ENCODE data around the gene MAD1L1. TPM values are rescaled to one million over a fixed set of nuclear protein-coding genes. Genes with fewer than 3 reads are reported as not detected.

Gene MAD1L1
- total RNA-seq, 4 donors from 2014 or later, result 60.3 to 149 (median 73.7) TPM

- DNase-seq (ENCODE audit: low spot score in 2 of 2), result no peak
- H3K27ac ChIP-seq, result no peak overlapping the region
- H3K4me1 ChIP-seq, result no peaks in the 10 kb centered on the region
- peaks cover 0 to 25% (median 0%) of the 10 kb centered on the region in 3 donors for H3K36me3 ChIP-seq
- H3K27me3 ChIP-seq, result no peaks in the 10 kb centered on the region
- H3K9me3 ChIP-seq, result no peaks in the 10 kb centered on the region
- TF ChIP-seq EP300 (IDR thresholded peaks at IDR 0.05) (no peak), POLR2A (IDR thresholded peaks at IDR 0.05) (no peak), CTCF (IDR thresholded peaks at IDR 0.05) (no peak)
- 87 to 89% methylated on average over 12 to 26 of the region's 26 CpGs for WGBS, 2 donors
- no peak overlapping the region for H3K4me3 ChIP-seq
Observed at GRCh38 chr7:1859266-1860035, 373.3 kb downstream of the MAD1L1 start.

- 94 to 96% methylated on average over 22 to 23 of the region's 29 CpGs for WGBS, 2 donors
Observed at GRCh38 chr7:1858435-1859265, 374.1 kb downstream of the MAD1L1 start.

GRCh38 chr7:1857487-1858421 lies 375.0 kb downstream of the MAD1L1 start:
- Histone ChIP-seq H3K4me3 (no peak overlapping the region), H3K36me3 (peaks cover 0 to 16% (median 0%) of the 10 kb centered on the region in 3 donors), H3K27me3 (no peaks in the 10 kb centered on the region), H3K4me1 (no peaks in the 10 kb centered on the region), H3K9me3 (no peaks in the 10 kb centered on the region), H3K27ac (no peak overlapping the region)
- TF ChIP-seq CTCF (IDR thresholded peaks at IDR 0.05), result no peak
- no peak for TF ChIP-seq POLR2A (IDR thresholded peaks at IDR 0.05)
- TF ChIP-seq EP300 (IDR thresholded peaks at IDR 0.05), result no peak
- DNase-seq (ENCODE audit: low spot score in 2 of 2), result no peak
- WGBS, 2 donors, result 92 to 93% methylated on average over 26 to 27 of the region's 27 CpGs

More at GRCh38 chr7:1858435-1859265, 374.1 kb downstream of the MAD1L1 start:
- TF ChIP-seq CTCF (IDR thresholded peaks at IDR 0.05) (no peak), POLR2A (IDR thresholded peaks at IDR 0.05) (no peak), EP300 (IDR thresholded peaks at IDR 0.05) (no peak)
- peaks cover 0 to 25% (median 0%) of the 10 kb centered on the region in 3 donors for H3K36me3 ChIP-seq
- DNase-seq (ENCODE audit: low spot score in 2 of 2), result no peak
- no peak overlapping the region for H3K27ac ChIP-seq
- H3K4me1 ChIP-seq, result no peaks in the 10 kb centered on the region
- H3K4me3 ChIP-seq, result no peak overlapping the region
- H3K9me3 ChIP-seq, result no peaks in the 10 kb centered on the region
- H3K27me3 ChIP-seq, result no peaks in the 10 kb centered on the region

GRCh38 chr7:1856888-1857441 lies 375.8 kb downstream of the MAD1L1 start:
- H3K9me3 ChIP-seq, result no peaks in the 10 kb centered on the region
- TF ChIP-seq EP300 (IDR thresholded peaks at IDR 0.05) (no peak), POLR2A (IDR thresholded peaks at IDR 0.05) (no peak), CTCF (IDR thresholded peaks at IDR 0.05) (no peak)
- WGBS, 2 donors, result 91 to 100% methylated on average over 3 to 17 of the region's 24 CpGs
- no peaks in the 10 kb centered on the region for H3K4me1 ChIP-seq
- no peak for DNase-seq (ENCODE audit: low spot score in 2 of 2)
- H3K27ac ChIP-seq, result no peak overlapping the region
- H3K27me3 ChIP-seq, result no peaks in the 10 kb centered on the region
- no peak overlapping the region for H3K4me3 ChIP-seq
- peaks cover 0 to 16% (median 0%) of the 10 kb centered on the region in 3 donors for H3K36me3 ChIP-seq
